ENCODE results near the gene PRKCG.
A peak's percentile ranks its signal among the peaks of the same experiment; 100 is the strongest.
"Not testable (repeated sequence)": the region's sequence is repeated elsewhere in the genome, so short reads cannot be mapped to it uniquely, and the experiment has no call there.

The PRKCG gene

DNA sequence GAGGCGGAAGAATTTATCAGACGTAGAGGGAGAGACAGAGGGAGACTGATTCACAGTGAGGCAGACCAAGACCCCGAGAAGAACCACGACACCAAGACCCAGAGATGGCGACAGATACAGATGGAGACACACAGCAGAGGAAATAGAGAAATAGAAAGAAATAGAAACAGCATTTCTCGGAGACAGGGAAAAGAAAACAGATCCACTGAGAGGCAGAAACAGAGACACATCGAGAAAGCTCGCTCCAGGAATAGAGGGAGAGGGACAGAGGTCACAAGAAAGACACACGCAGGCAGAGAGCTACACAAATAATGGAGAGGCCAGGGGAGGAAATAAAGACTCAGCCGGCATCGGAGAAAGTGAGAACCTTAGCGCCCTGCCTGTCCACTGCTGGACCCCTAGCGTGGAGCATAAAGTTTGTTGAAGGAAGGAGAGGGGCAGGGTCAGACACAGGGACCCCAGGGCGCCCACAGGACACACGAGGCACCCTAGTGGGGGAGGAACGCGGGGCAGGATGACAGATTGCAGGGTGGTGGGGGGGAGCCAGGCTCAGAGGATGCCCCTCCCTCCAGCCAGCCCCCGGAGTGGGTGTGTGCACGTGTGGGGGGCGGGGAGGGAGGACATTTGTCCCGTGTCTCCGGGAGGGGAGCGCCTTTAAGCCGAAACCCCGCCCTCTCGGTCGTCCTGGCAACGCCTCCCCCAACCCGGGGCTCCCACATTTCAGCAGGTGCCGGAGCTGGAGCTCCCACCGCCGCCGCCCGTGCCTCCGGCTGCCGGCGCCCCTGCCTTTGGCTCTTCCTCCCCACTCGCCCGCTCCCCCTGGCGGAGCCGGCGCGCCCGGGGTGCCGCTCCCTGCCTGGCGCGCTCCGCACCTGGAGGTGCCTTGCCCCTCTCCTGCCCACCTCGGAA, at the start of gene PRKCG:
Gene PRKCG, plus strand, starts transcription at position 716 of the 909 bp plus-strand sequence. CDS start 298 bp downstream, outside the sequence.
- no peak for DNase-seq (ENCODE audit: low read depth, low spot score)

GRCh38 chr19:53832861-53833260, 49.1 kb upstream of the PRKCG start:
- DNase-seq (ENCODE audit: low read depth, low spot score) = not testable (repeated sequence)

DNA sequence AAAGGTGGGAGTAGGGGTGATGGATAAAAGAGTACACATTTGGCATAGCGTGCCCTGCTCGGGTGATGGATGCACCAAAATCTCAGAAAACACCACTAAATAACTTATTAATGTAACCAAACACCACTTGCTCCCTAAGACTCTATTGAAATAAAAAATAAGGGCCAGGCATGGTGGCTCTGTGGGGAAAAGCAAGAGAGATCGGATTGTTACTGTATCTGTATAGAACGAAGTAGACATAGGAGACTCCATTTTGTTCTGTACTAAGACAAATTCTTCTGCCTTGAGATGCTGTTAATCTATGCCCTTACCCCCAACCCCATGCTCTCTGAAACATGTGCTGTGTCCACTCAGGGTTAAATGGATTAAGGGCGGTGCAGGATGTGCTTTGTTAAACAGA, 43.6 kb upstream of the PRKCG start:
- DNase-seq (ENCODE audit: low read depth, low spot score) = not testable (repeated sequence)

DNA sequence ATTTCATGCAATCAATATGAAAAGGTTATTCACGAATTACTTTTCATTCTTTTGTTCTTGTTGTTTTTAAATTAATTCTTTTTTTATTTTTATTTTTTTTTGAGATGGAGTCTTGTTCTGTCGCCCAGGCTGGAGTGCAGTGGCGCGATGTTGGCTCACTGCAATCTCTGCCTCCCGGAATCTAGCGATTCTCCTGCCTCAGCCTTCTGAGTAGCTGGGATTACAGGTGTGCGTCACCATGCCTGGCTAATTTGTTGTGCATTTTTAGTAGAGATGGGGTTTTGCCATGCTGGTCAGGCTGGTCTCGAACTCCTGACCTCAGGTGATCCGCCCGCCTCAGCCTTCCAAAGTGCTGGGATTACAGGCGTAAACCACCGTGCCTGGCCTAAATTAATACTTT, 41.8 kb upstream of the PRKCG start:
- not testable (repeated sequence) for DNase-seq (ENCODE audit: low read depth, low spot score)

DNA sequence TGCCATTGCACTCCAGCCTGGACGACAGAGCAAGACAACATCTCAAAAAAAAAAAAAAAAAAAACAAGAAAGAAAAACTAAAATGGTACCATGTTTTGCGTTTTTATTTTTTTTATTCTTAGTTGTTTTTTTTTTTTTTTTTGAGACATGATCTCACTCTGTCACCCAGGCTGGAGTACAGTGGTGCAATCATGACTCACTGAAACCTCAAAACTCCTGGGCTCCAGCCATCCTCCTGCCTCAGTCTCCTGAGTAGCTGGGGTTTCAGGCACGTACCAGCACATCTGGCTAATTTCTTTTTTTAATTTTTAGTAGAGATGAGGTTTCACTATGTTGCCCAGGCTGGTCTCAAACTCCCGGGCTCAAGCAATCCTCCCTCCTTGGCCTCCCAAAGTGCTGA, 41.1 kb upstream of the PRKCG start:
- DNase-seq (ENCODE audit: low read depth, low spot score) = not testable (repeated sequence)

DNA sequence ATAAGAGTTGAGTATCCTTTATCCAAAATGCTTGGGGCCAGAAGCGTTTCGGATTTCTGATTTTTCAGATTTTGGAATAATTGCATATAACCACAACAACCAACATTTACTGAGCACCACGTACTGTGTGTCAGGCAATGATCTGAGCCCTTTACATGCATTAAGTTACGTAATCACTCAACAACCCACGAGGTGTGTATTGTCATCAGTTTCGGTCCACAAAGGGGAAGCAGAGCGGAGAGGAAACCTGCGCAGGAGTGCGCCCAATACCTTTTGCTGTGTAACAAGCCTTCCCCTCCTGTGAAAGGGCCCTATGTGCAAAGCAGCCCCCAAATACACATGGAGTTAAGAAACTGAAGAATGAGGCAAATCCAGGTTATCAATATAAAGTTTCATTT, 37.1 kb upstream of the PRKCG start:
- DNase-seq (ENCODE audit: low read depth, low spot score) = no peak

DNA sequence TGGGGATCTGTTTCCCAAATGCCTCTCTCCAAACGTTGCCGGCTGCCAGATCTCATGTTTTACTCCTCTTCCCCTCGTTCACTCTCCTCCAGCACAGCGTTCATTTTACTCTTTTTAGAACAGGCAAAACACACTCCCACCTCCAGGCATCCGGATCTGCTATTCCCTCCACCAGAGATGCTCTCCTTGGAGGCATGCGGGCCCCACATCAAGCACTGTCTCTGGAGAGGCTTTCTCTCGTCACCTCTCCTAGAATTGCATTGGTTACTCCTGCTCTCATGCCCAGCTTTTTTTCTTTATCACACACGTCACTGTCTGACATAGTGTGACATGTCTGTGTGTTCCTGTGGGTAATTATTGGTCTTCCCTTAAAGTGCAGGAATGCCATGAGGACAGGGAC, 34.4 kb upstream of the PRKCG start:
- DNase-seq (ENCODE audit: low read depth, low spot score) = no peak

GRCh38 chr19:53849237-53849676, 32.7 kb upstream of the PRKCG start:
- no peak for DNase-seq (ENCODE audit: low read depth, low spot score)

- no peak for DNase-seq (ENCODE audit: low read depth, low spot score)
These were observed 28.3 kb upstream of the PRKCG start for GRCh38 chr19:53853707-53854106.

DNA sequence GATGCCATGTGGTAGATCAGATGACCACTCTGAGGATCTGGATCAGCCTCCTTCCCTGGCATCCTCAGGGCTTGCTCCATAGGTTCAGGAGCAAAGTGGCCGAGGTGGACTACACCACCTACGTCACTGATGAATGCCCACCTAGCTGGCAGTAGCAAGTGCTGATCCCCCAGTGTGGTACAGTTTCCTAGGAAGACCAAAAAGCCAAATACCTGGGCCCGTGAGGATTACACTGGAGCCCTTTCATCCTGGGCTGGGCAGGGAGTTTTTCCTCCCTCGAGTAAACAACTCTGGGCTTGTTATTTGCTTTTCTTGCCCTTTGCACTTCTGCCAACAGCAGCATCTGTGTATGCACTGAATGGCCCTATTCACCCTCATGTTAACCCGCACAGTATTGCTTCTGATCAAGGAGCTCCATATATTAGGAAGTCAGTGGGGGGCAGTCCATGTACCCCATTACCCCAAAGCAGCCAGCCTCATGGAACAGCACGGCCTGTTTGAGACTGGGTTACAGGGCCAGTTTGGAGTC, 17.6 kb upstream of the PRKCG start:
- DNase-seq (ENCODE audit: low read depth, low spot score) = no peak

GRCh38 chr19:53865523-53865917, 16.5 kb upstream of the PRKCG start:
- DNase-seq (ENCODE audit: low read depth, low spot score) = no peak

DNA sequence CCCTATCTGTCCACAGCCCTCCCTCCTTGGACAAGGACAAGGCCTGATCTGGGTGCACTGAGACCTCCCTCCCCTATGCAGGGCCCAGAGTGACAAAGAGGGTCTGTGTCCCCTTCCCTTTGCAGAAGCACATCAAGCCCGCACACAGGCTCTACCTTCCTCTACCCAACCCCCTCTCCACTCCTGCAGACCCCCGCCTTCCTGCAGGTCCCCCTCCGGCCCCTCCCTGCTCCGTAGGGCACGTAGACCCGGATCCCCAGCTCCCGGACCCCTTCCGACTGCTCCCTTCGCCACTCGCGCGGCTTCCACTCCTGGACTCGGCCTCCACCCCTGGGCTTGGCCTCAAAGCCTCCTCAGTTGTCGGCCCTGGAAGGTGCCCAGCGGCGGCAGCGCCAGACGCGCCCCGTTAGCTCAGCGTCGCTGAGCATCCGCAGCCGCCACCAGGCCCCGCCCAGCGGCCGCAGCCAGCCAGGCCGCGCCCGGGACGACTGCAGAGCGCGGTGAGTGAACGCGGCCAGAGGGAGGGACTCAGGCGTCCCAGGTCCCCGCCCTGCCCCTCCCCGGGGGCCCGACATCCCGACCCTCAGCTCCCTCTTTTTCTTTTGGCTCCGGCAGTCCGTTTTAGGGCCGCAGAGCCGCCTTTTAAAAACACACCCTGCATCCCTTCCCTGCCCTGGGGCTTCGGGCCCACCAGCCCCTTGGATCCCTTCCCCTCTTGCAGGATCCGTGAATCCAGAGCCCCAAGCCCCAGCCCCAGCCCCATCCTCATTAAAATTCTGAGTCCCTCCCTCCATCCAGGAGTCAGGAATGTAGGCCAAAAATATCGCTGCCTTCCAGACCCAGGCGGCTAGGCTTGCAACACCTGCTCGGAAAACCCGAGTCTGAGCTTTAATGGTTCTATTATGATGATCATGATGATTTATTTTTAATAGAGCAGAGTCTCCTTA, 15.8 kb upstream of the PRKCG start:
- no peak for DNase-seq (ENCODE audit: low read depth, low spot score)

DNA sequence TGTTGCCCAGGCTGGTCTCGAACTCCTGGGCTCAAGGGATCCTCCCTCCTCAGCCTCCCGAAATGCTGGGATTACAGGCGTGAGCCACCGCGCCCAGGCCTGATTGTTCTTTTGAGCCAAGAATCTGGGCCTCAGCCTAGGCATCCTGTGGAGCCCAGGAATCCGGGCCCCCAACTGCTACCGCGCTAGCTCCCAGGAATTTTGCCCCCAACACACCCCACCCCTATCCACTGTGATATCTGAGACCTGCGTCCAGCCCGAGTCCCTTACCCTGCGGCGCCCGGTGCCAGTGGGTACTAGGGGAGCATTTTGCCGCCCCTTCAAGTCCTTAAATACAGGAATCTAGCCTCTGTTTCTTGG, 15.2 kb upstream of the PRKCG start:
- DNase-seq (ENCODE audit: low read depth, low spot score) = no peak

DNA sequence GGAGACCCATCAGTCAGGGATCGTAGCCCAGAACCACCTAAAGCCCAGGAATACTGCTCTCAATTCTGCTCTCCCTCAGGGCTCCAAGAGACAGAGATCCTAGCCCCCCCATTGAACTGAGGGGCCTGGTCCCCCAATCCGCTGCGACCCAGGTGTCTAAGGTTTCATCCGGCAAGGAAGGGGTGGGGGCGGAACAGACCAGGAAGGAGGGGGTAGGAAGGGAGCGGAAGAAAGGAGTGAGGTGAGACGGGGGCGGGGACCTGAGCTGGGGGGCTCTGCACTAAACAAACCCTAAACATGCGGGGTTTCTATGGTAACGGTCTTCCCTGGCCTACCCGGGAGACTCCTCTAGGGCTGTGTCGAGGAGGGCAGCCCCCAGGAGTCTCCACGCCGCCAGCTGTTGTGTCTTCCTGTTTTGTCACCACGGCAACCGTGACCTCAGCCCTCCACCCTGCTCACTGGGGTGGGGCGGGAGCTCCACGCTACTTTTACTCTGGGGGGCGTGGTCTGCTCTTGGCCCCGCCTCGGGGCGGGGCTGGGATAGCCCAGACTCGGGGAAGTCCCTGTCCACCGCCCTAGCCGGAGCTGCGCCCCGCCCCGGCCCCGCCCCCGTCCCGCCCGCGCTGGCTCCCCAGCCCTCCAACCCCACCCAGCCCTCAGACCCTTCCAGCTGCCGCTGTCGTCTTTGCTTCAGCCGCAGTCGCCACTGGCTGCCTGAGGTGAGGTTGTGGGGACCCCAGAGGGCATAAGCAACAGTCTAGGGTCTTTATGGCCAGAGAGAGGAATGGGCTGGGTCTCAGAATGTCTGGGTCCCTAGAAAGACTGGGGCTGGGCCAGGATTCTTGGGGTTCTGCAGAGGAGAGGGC, 14.5 kb upstream of the PRKCG start, which contains the start of gene MYADM:
Gene MYADM, plus strand, starts transcription at position 659 of the 866 bp plus-strand sequence. CDS start 5,647 bp downstream, outside the sequence.
- peak; percentile 98 for DNase-seq (ENCODE audit: low read depth, low spot score)

GRCh38 chr19:53868091-53868891, 13.7 kb upstream of the PRKCG start:
- DNase-seq (ENCODE audit: low read depth, low spot score) = no peak

DNA sequence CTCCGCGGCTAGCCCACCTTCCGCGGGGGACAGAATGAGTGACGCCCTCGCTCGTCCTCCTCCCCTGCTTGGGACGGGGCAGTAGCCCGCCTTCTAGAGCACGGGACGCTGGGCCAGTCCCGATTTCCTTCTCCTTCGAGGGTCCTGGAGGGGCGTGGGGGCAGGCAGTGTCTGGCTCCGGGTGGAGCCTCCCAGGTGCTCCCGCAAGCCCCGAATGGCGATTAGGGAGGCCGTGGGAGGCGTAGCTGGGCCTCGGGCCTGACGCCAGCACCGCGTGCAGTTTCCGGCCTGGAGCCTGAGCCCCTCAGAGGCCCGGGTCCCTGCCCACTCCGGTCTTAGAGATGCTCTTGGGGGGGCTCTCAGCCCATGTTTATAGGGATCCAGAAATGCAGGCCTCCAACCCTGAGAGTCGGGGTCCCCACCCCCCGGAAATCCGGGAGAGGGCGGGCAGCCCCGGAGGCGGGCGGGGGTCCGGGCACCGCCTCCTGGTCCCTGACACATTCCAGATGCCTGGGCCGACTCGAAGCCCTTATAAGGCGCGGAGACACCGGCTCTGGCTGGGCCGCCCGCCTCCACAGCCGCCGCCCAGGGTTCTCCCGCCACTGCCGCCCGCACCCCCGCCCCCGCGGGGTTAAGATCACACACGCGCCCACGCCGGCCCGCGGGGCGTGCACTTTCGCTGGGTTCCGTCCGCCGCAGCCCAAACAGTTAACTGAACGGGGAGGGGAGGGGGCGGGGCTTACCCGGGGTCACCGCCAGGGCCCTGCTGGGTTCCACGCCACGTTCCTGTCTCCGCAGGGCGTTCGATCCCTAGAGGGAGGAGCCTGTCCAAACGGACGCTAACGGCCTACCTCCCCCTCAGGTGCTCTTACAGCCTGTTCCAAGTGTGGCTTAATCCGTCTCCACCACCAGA, 12.8 kb upstream of the PRKCG start:
- DNase-seq (ENCODE audit: low read depth, low spot score) = no peak

- DNase-seq (ENCODE audit: low read depth, low spot score) = not testable (repeated sequence)
These were observed 12.1 kb upstream of the PRKCG start for GRCh38 chr19:53869805-53870484.

DNA sequence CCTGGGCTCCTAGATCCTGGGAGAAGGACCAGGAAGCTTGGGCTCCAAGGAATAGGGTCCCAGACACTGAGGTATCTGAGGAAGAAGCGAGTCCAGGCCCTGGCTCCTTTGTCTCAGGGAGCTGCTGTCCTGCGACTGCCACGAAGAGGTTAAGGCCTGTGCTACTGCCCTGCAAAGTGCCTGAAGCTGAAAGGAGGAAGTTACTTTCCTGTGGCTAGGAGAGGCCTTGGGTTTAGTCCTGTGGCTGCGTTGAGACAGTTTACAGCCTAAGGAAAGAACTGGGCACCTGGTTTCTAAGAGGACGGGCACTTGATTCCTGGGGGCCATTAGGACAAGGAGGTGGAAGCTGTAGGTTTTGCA, 11.5 kb upstream of the PRKCG start:
- no peak for DNase-seq (ENCODE audit: low read depth, low spot score)

DNA sequence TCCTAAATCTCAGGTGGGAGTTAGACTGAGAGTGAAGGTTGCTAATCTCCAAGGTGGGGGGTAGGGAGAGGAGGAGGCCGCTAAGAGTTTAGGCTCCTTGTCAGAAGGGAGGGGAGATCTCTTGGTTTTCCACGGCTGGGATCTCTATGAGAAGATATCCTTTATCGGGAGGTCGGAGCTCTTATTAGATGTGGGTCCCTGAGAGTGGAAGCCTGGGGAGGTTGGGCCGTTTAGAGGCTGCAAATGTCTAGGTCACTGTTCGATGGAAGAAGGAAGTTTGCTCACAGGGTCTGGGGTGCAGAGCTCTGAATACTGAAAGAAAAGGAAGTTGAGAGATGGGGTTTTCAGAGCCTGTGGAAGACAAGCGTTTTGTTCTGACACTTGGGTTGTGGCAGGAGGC, 10.5 kb upstream of the PRKCG start:
- no peak for DNase-seq (ENCODE audit: low read depth, low spot score)
